ENCODE results near the gene IFNA8. TPM values are rescaled to one million over a fixed set of nuclear protein-coding genes. Genes with fewer than 3 reads are reported as not detected.

Gene IFNA8
- total RNA-seq = not detected in 2 replicates

GRCh38 chr9:21408817-21409216, at the start of gene IFNA8:
Gene IFNA8 (plus strand): TSS chr9:21409117. CDS start chr9:21409177, 60 bp downstream.

GRCh38 chr9:21367957-21368356, 41.0 kb upstream of the IFNA8 start, which contains the start of gene IFNA13:
Gene IFNA13 (minus strand): TSS chr9:21368057. CDS start chr9:21368010, 47 bp downstream.

GRCh38 chr9:21385131-21385670, 23.7 kb upstream of the IFNA8 start, which contains the start of gene IFNA2:
Gene IFNA2 (minus strand): TSS chr9:21385398. CDS start chr9:21385329, 69 bp downstream.

GRCh38 chr9:21440139-21440538, 31.2 kb downstream of the IFNA8 start, which contains the start of gene IFNA1:
Gene IFNA1 (plus strand): TSS chr9:21440439. CDS start chr9:21440508, 69 bp downstream.

Other genes with a start within 250 kb of the IFNA8 start
- gene IFNA21, start 242.5 kb upstream of the IFNA8 start, total RNA-seq = not detected in 2 replicates
- gene IFNA4, start 221.5 kb upstream of the IFNA8 start, total RNA-seq = not detected in 2 replicates
- gene IFNA7, start 206.9 kb upstream of the IFNA8 start, total RNA-seq = not detected in 2 replicates
- not detected in 2 replicates for gene IFNA10, start 202.0 kb upstream of the IFNA8 start, total RNA-seq
- gene IFNA16, start 191.8 kb upstream of the IFNA8 start, total RNA-seq = not detected in 2 replicates
- not detected in 2 replicates for gene IFNA17, start 180.9 kb upstream of the IFNA8 start, total RNA-seq
- gene IFNA14, start 169.1 kb upstream of the IFNA8 start, total RNA-seq = not detected in 2 replicates
- gene IFNA5, start 103.8 kb upstream of the IFNA8 start, total RNA-seq = not detected in 2 replicates
- 38.1 and 47.9 TPM in 2 replicates for gene KLHL9, start 73.7 kb upstream of the IFNA8 start, total RNA-seq
- gene IFNA6, start 58.2 kb upstream of the IFNA8 start, total RNA-seq = not detected in 2 replicates
- not detected in 2 replicates for gene IFNA13, start 41.1 kb upstream of the IFNA8 start, total RNA-seq
- not detected in 2 replicates for gene IFNA2, start 23.7 kb upstream of the IFNA8 start, total RNA-seq
- not detected in 2 replicates for gene IFNA1, start 31.3 kb downstream of the IFNA8 start, total RNA-seq
- gene IFNE, start 73.2 kb downstream of the IFNA8 start, total RNA-seq = 4.4 and 9.6 TPM in 2 replicates

All from regular cardiac myocyte (primary cell).